ENCODE data around the gene LGALS12. TPM values are rescaled to one million over a fixed set of nuclear protein-coding genes. Genes with fewer than 3 reads are reported as not detected.

The LGALS12 gene
- total RNA-seq, 1 donor from 2014 or later = 0.25 TPM

DNA sequence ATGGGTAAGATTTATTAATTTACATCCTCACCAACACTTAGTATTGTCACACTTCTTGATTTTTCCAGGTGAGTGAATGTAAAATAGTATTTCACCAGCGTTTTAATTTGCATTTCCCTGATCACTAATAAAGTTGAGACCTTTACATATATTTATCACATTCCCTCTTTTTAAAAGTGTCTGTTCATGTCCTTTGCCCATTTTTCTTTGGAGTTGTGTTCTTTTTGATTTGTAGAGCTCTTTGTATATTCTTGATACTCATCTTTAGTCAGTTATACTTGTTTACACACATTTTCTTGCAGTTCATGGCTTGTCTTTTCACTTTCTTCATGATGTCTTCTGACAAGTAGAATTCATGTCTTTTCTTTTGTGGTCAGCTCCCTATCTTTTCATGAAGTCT lies 12.8 kb upstream of the LGALS12 start:
- Histone ChIP-seq H3K36me3 (no peaks in the 10 kb centered on the region), H3K9me3 (replicated peaks) (no peaks in the 10 kb centered on the region), H3K27ac (replicated peaks) (no peak overlapping the region), H3K4me3 (no peak overlapping the region), H3K27me3 (ENCODE audit: low read depth) (peaks cover 8% of the 10 kb centered on the region), H3K4me1 (peaks cover 21% of the 10 kb centered on the region)
- TF ChIP-seq, protein P1, sequence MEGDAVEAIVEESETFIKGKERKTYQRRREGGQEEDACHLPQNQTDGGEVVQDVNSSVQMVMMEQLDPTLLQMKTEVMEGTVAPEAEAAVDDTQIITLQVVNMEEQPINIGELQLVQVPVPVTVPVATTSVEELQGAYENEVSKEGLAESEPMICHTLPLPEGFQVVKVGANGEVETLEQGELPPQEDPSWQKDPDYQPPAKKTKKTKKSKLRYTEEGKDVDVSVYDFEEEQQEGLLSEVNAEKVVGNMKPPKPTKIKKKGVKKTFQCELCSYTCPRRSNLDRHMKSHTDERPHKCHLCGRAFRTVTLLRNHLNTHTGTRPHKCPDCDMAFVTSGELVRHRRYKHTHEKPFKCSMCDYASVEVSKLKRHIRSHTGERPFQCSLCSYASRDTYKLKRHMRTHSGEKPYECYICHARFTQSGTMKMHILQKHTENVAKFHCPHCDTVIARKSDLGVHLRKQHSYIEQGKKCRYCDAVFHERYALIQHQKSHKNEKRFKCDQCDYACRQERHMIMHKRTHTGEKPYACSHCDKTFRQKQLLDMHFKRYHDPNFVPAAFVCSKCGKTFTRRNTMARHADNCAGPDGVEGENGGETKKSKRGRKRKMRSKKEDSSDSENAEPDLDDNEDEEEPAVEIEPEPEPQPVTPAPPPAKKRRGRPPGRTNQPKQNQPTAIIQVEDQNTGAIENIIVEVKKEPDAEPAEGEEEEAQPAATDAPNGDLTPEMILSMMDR (IDR thresholded peaks at IDR 0.05; ENCODE audit: borderline replicate concordance) = no peak
- no peak for DNase-seq
- intact Hi-C loops (cut with micrococcal nuclease) = no loop called here

GRCh38 chr11:63494975-63495374 lies 10.9 kb upstream of the LGALS12 start:
- Histone ChIP-seq H3K9me3 (replicated peaks) (peaks cover 10% of the 10 kb centered on the region), H3K27ac (replicated peaks) (no peak overlapping the region), H3K4me3 (no peak overlapping the region), H3K36me3 (no peaks in the 10 kb centered on the region), H3K27me3 (ENCODE audit: low read depth) (peaks cover 17% of the 10 kb centered on the region), H3K4me1 (peaks cover 17% of the 10 kb centered on the region)
- TF ChIP-seq, protein P1 (IDR thresholded peaks at IDR 0.05; ENCODE audit: borderline replicate concordance) = no peak
- DNase-seq = no peak
- intact Hi-C loops (cut with micrococcal nuclease) = no loop called here

DNA sequence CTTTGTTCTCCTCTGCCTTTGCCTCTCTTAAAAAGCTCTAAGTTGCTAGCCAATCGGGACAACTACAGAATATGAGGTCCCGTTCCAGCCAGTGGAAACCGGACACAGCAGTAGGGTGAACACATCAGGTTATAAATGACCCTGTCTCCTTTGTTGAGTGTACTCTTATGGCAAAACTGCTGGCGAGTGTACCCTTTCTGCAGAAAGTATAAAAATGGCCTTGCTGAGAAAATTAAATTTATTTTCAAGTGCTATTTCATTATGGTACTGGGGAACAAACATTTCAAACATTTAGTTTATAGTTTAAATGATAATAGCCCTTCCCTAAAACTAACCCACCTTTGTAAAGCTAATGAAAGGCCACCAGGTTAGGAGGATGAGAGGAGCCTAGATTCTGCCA lies 6.0 kb upstream of the LGALS12 start:
- peaks cover 20% of the 10 kb centered on the region for H3K9me3 ChIP-seq (replicated peaks)
- H3K4me3 ChIP-seq = no peak overlapping the region
- peaks cover 8% of the 10 kb centered on the region for H3K4me1 ChIP-seq
- TF ChIP-seq, protein P1 (IDR thresholded peaks at IDR 0.05; ENCODE audit: borderline replicate concordance) = no peak
- H3K27ac ChIP-seq (replicated peaks) = no peak overlapping the region
- H3K27me3 ChIP-seq (ENCODE audit: low read depth) = peaks cover 14% of the 10 kb centered on the region
- no peaks in the 10 kb centered on the region for H3K36me3 ChIP-seq
- no peak for DNase-seq
- intact Hi-C loops (cut with micrococcal nuclease) = no loop called here

DNA sequence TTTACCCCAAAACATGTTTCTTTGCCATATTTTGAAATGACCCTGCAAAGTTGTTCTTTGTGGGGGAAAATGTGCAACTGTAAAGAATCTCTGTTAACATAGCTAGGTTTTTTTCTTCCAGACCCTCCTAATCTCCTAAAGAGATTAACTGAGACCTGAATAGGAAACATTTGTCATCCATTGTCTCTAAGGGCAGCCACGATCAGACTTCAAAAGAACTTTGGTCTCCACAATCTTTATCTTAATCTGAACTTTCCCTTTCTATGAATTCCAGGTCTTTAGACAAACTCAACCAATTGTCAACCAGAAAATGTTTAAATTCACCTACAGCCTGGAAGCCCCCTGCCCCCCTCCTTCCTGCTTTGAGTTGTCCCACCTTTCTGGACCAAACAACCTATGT lies 4.6 kb upstream of the LGALS12 start:
- no peaks in the 10 kb centered on the region for H3K36me3 ChIP-seq
- H3K27ac ChIP-seq (replicated peaks) = no peak overlapping the region
- TF ChIP-seq, protein P1 (IDR thresholded peaks at IDR 0.05; ENCODE audit: borderline replicate concordance) = no peak
- intact Hi-C loops (cut with micrococcal nuclease) = no loop called here
- peaks cover 14% of the 10 kb centered on the region for H3K27me3 ChIP-seq (ENCODE audit: low read depth)
- DNase-seq = no peak
- H3K4me3 ChIP-seq = no peak overlapping the region
- peaks cover 20% of the 10 kb centered on the region for H3K9me3 ChIP-seq (replicated peaks)
- peaks cover 22% of the 10 kb centered on the region for H3K4me1 ChIP-seq

DNA sequence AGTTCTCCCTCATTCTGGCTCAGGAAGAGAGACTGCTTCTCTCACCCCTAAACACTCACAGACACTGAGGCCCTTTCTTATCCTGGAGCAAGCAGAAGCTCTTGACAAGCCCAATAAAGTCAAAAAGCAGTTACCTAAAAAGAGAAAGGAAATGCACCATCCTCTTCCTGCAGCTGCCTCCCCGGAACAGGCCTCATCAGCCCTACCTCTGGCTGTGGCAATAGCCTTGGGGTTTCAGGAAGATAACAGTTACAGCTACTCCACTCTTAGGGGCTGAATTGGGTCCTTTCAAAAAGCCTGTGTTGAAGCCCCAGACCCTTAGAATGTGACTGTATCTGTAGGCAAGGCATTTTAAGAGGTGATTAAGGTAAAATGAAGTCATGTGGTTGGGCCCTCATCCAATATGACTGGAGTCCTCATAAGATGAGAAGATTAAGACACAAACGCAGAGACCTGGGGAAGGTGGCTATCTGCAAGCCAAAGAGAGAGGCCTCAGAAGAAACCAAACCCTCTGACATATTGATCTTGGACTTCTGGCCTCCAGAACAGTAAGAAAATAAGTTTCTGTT lies 3.5 kb upstream of the LGALS12 start:
- TF ChIP-seq, protein P1 (IDR thresholded peaks at IDR 0.05; ENCODE audit: borderline replicate concordance) = no peak
- no peak overlapping the region for H3K27ac ChIP-seq (replicated peaks)
- H3K36me3 ChIP-seq = no peaks in the 10 kb centered on the region
- no peak for DNase-seq
- H3K9me3 ChIP-seq (replicated peaks) = peaks cover 20% of the 10 kb centered on the region
- H3K27me3 ChIP-seq (ENCODE audit: low read depth) = peaks cover 12% of the 10 kb centered on the region
- intact Hi-C loops (cut with micrococcal nuclease) = no loop called here
- no peak overlapping the region for H3K4me3 ChIP-seq
- peaks cover 22% of the 10 kb centered on the region for H3K4me1 ChIP-seq

Measured in left ventricle myocardium inferior (tissue), 1 donor.